PC-9 (cell line): Measurements from ENCODE around the gene MORN5.

Experiments used
- EZH2 ChIP-seq: fragments of 200-600 bp; sonication (generic); IDR thresholded peaks from 2 replicates; pipeline ENCODE4 v1.8.0; 2017; ENCODE audit warnings: antibody characterized with exemption, low read depth
- TF ChIP-seq, protein P1 (sequence below): fragments of 200-600 bp; sonication (generic); conservative IDR thresholded peaks from 2 replicates; pipeline ENCODE4 v1.6.1; 2017; ENCODE audit warnings: mixed run types, antibody characterized with exemption, mild to moderate bottlenecking, moderate library complexity

DNA sequence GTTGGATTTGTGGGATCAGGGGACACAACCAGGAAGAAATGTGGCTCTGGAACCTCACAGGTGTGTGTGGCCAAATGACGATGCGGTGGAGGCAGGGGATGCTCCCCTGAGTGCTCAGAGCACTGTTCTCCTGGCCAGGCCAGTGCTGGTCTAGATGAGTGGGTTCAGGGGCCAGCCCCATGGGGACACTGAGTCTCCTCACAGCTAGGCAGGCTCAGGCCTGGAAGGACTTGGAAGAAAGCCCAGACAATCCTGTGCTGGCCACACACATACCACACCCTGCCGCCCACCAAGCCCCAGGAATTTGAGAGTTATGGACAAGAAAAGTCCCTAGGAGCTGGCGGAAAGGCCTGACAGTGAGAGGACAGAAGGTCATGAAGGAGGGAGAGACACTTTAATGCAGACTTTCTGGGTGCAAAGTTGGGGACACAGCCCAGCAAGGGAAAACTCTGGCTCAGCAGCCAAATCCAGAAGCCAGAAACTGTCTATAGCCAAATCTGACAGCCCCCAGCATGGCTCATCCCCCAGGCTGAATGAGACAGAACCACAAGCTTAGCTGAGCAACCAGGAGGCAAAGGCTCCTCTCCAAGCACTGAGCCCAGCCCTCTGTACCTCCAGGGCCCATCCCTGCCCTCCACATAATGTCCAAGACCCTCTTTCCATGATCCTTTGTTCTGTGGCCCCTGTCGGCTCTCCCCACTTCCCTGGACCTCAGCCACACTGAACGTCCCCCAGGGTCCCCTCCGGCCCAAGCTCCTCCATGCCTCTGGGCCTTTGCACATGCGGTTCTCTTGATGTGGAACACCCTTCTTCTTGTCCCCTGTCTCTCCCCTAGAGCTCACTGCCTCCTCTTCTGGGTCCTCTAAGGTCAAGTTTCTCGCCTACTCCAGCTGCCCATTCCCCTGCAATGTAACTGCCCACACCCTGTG is 46.7 kb downstream of the MORN5 start:
- TF ChIP-seq, protein P1, sequence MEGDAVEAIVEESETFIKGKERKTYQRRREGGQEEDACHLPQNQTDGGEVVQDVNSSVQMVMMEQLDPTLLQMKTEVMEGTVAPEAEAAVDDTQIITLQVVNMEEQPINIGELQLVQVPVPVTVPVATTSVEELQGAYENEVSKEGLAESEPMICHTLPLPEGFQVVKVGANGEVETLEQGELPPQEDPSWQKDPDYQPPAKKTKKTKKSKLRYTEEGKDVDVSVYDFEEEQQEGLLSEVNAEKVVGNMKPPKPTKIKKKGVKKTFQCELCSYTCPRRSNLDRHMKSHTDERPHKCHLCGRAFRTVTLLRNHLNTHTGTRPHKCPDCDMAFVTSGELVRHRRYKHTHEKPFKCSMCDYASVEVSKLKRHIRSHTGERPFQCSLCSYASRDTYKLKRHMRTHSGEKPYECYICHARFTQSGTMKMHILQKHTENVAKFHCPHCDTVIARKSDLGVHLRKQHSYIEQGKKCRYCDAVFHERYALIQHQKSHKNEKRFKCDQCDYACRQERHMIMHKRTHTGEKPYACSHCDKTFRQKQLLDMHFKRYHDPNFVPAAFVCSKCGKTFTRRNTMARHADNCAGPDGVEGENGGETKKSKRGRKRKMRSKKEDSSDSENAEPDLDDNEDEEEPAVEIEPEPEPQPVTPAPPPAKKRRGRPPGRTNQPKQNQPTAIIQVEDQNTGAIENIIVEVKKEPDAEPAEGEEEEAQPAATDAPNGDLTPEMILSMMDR: no peak
- TF ChIP-seq EZH2: no peak
